ENCODE measurements around the gene MVB12B.

Gene MVB12B

GRCh38 chr9:126496781-126497659, 170.4 kb downstream of the MVB12B start:
- no peak for DNase-seq

GRCh38 chr9:126497660-126498275, 171.1 kb downstream of the MVB12B start:
- no peak for DNase-seq

GRCh38 chr9:126498331-126498730, 171.7 kb downstream of the MVB12B start:
- no peak for DNase-seq

- peak; percentile 58 for DNase-seq
Observed at GRCh38 chr9:126499005-126499910, 172.6 kb downstream of the MVB12B start.

- DNase-seq: no peak
Observed at GRCh38 chr9:126499911-126500599, 173.4 kb downstream of the MVB12B start.

- peak; percentile 80 for DNase-seq
Observed at GRCh38 chr9:126500600-126501382, 174.2 kb downstream of the MVB12B start.

GRCh38 chr9:126501383-126502331, 175.0 kb downstream of the MVB12B start:
- DNase-seq: no peak

GRCh38 chr9:126502417-126503332, 176.0 kb downstream of the MVB12B start:
- no peak for DNase-seq

- no peak for DNase-seq
Observed at GRCh38 chr9:126503333-126504085, 176.9 kb downstream of the MVB12B start.

GRCh38 chr9:126504086-126504976, 177.7 kb downstream of the MVB12B start:
- DNase-seq: no peak

- DNase-seq: no peak
Observed at GRCh38 chr9:126504977-126505455, 178.4 kb downstream of the MVB12B start.

- DNase-seq: no peak
Observed at GRCh38 chr9:126505697-126506346, 179.2 kb downstream of the MVB12B start.

- no peak for DNase-seq
Observed at GRCh38 chr9:126506361-126507317, 180.0 kb downstream of the MVB12B start.

- DNase-seq: no peak
Observed at GRCh38 chr9:126507318-126508109, 180.9 kb downstream of the MVB12B start.

GRCh38 chr9:126508171-126508591, 181.6 kb downstream of the MVB12B start:
- DNase-seq: no peak
